HEK293 (cell line): ENCODE results near the gene DCAF5.

Source experiments
- FEZF1 ChIP-seq: fragments of 450-650 bp; formaldehyde crosslinking; IDR thresholded peaks from 2 replicates; pipeline ENCODE4 v1.5.1; 2016; ENCODE audit warnings: missing biosample characterization, missing genetic modification characterization
- OVOL3 ChIP-seq: fragments of 450-650 bp; formaldehyde crosslinking; IDR thresholded peaks from 2 replicates; pipeline ENCODE4 v1.5.1; 2016; ENCODE audit warnings: missing biosample characterization, missing genetic modification characterization
- RBAK ChIP-seq: fragments of 450-650 bp; formaldehyde crosslinking; IDR thresholded peaks from 2 replicates; pipeline ENCODE4 v1.5.1; 2016; ENCODE audit warnings: missing biosample characterization, missing genetic modification characterization
- SP2 ChIP-seq: fragments of 450-650 bp; formaldehyde crosslinking; IDR thresholded peaks from 2 replicates; pipeline ENCODE4 v1.5.1; 2016; ENCODE audit warnings: missing biosample characterization, missing genetic modification characterization
- ZNF10 ChIP-seq: fragments of 450-650 bp; formaldehyde crosslinking; IDR thresholded peaks from 2 replicates; pipeline ENCODE4 v1.5.1; 2017; ENCODE audit warnings: missing biosample characterization, missing genetic modification characterization
- ZNF133 ChIP-seq: fragments of 450-650 bp; formaldehyde crosslinking; IDR thresholded peaks from 2 replicates; pipeline ENCODE4 v1.5.1; 2016; ENCODE audit warnings: missing biosample characterization, missing genetic modification characterization
- ZNF138 ChIP-seq: fragments of 450-650 bp; formaldehyde crosslinking; IDR thresholded peaks from 2 replicates; pipeline ENCODE4 v1.5.1; 2016; ENCODE audit warnings: missing biosample characterization, missing genetic modification characterization, borderline replicate concordance
- ZNF174 ChIP-seq: fragments of 450-650 bp; formaldehyde crosslinking; IDR thresholded peaks from 2 replicates; pipeline ENCODE4 v1.5.0; 2017; ENCODE audit warnings: missing biosample characterization, mild to moderate bottlenecking, missing genetic modification characterization
- ZNF223 ChIP-seq: fragments of 450-650 bp; formaldehyde crosslinking; IDR thresholded peaks from 2 replicates; pipeline ENCODE4 v1.5.1; 2016; ENCODE audit warnings: missing biosample characterization, missing genetic modification characterization
- ZNF292 ChIP-seq: fragments of 450-650 bp; formaldehyde crosslinking; IDR thresholded peaks from 2 replicates; pipeline ENCODE4 v1.5.1; 2016; ENCODE audit warnings: low read depth, missing biosample characterization, missing genetic modification characterization, borderline replicate concordance
- ZNF366 ChIP-seq: fragments of 450-650 bp; formaldehyde crosslinking; conservative IDR thresholded peaks from 2 replicates; pipeline ENCODE4 v1.5.1; 2016; ENCODE audit warnings: missing biosample characterization, missing genetic modification characterization
- ZNF529 ChIP-seq: fragments of 450-650 bp; formaldehyde crosslinking; IDR thresholded peaks from 2 replicates; pipeline ENCODE4 v1.5.1; 2017; ENCODE audit warnings: missing genetic modification characterization, missing biosample characterization; ENCODE audit not compliant: insufficient replicate concordance
- ZNF571 ChIP-seq: fragments of 450-650 bp; formaldehyde crosslinking; IDR thresholded peaks from 2 replicates; pipeline ENCODE4 v1.5.0; 2017; ENCODE audit warnings: missing biosample characterization, missing genetic modification characterization
- ZNF600 ChIP-seq: fragments of 450-650 bp; formaldehyde crosslinking; IDR thresholded peaks from 2 replicates; pipeline ENCODE4 v1.5.1; 2016; ENCODE audit warnings: missing biosample characterization, missing genetic modification characterization
- ZNF621 ChIP-seq: fragments of 450-650 bp; formaldehyde crosslinking; IDR thresholded peaks from 2 replicates; pipeline ENCODE4 v1.5.1; 2017; ENCODE audit warnings: missing biosample characterization, missing genetic modification characterization
- ZNF670 ChIP-seq: fragments of 450-650 bp; formaldehyde crosslinking; IDR thresholded peaks from 2 replicates; pipeline ENCODE4 v1.5.1; 2016; ENCODE audit warnings: missing biosample characterization, missing genetic modification characterization, low read depth
- ZNF701 ChIP-seq: fragments of 450-650 bp; formaldehyde crosslinking; IDR thresholded peaks from 2 replicates; pipeline ENCODE4 v1.5.1; 2016; ENCODE audit warnings: missing biosample characterization, missing genetic modification characterization
- ZNF792 ChIP-seq: fragments of 450-650 bp; formaldehyde crosslinking; IDR thresholded peaks from 2 replicates; pipeline ENCODE4 v1.5.1; 2016; ENCODE audit warnings: missing biosample characterization, missing genetic modification characterization
- ZSCAN23 ChIP-seq: fragments of 450-650 bp; formaldehyde crosslinking; IDR thresholded peaks from 2 replicates; pipeline ENCODE4 v1.5.1; 2016; ENCODE audit warnings: missing biosample characterization, missing genetic modification characterization
- ZXDB ChIP-seq: fragments of 450-650 bp; formaldehyde crosslinking; IDR thresholded peaks from 2 replicates; pipeline ENCODE4 v1.5.1; 2016; ENCODE audit warnings: missing biosample characterization, missing genetic modification characterization
- TF ChIP-seq, protein P1 (sequence below): fragments of 450-650 bp; formaldehyde crosslinking; IDR thresholded peaks from 2 replicates; pipeline ENCODE4 v1.5.1; 2016; ENCODE audit warnings: missing biosample characterization, missing genetic modification characterization
- TF ChIP-seq, protein P2 (sequence below): fragments of 450-650 bp; formaldehyde crosslinking; IDR thresholded peaks from 2 replicates; pipeline ENCODE4 v1.5.1; 2016; ENCODE audit warnings: missing biosample characterization, missing genetic modification characterization, borderline replicate concordance
- TF ChIP-seq, protein P3 (sequence below): fragments of 450-650 bp; formaldehyde crosslinking; IDR thresholded peaks from 2 replicates; pipeline ENCODE4 v1.5.1; 2016; ENCODE audit warnings: missing biosample characterization, missing genetic modification characterization
- TF ChIP-seq, protein P4 (sequence below): sonication (generic); formaldehyde crosslinking; IDR thresholded peaks from 2 replicates; pipeline ENCODE4 v1.8.1; 2022; ENCODE audit warnings: mild to moderate bottlenecking, moderate library complexity, missing genetic modification reagents
- TF ChIP-seq, protein P5 (sequence below): fragments of 450-650 bp; formaldehyde crosslinking; IDR thresholded peaks from 2 replicates; pipeline ENCODE4 v1.5.1; 2017; ENCODE audit warnings: missing biosample characterization, missing genetic modification characterization
- TF ChIP-seq, protein P6 (sequence below): fragments of 450-650 bp; formaldehyde crosslinking; IDR thresholded peaks from 2 replicates; pipeline ENCODE4 v1.5.1; 2017; ENCODE audit warnings: missing biosample characterization, missing genetic modification characterization
- TF ChIP-seq, protein P7 (sequence below): fragments of 450-650 bp; formaldehyde crosslinking; IDR thresholded peaks from 2 replicates; pipeline ENCODE4 v1.5.1; 2016; ENCODE audit warnings: missing biosample characterization, missing genetic modification characterization

Gene DCAF5

DNA sequence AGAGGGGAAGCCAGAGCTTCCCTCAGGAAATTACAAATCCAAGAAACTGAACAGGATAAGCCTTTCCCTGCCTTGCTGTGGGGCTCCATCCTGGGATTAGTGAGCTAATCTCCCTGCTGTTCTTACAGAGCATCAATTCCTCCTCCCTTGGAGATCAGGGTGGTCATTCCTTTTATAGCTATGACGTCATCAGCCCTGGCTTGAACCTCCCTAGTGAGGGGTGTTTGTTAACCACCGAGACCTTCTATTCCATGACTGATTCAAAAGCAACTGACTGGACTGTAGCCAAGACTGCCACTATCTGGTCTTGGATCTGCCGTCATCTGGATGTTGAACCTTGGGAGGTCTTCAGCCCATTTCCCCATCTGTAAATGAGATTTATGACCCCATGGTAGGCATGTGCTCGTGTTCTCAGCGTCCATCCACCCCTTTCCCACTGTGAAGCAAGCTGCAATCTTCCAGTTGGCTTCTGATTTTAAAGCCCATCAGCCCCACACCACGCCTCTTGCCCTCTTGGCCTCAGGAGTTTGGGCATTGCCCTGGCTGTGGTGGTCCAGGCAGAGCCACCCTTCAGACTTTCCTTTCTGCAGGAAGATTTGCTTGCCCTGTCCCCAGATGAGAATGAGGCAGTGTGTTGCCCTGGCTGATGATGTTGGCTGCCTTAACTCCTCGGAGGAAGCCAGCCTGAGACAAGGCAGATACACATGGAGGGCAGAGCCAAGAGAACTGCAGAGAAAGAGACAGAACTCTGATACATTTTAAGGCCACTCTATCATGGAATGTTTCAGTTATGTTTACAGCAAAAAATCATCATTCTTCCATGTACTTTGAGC, 114.2 kb downstream of the DCAF5 start (continued):
- TF ChIP-seq FEZF1 (peak; percentile 39; the same call in 1 of the 2 replicates), ZNF571 (no peak), ZNF792 (tag by site-specific recombination) (no peak), ZNF292 (tag by site-specific recombination) (no peak), ZNF670 (tag by site-specific recombination) (no peak), ZNF223 (tag by site-specific recombination) (peak; percentile 86), ZNF600 (peak; percentile 66), ZXDB (tag by site-specific recombination) (no peak), ZNF621 (tag by site-specific recombination) (no peak), ZSCAN23 (tag by site-specific recombination) (0 out of 2 replicates have a peak, but pooled peaks have one; percentile 36), ZNF366 (tag by site-specific recombination) (peak; percentile 61), ZNF138 (tag by site-specific recombination) (no peak), ZNF174 (tag by site-specific recombination) (no peak), ZNF529 (no peak), ZNF701 (tag by site-specific recombination) (no peak), ZNF10 (no peak), SP2 (peak; percentile 27), ZNF133 (tag by site-specific recombination) (no peak), RBAK (tag by site-specific recombination) (no peak), OVOL3 (tag by site-specific recombination) (no peak)
- TF ChIP-seq, protein P1, sequence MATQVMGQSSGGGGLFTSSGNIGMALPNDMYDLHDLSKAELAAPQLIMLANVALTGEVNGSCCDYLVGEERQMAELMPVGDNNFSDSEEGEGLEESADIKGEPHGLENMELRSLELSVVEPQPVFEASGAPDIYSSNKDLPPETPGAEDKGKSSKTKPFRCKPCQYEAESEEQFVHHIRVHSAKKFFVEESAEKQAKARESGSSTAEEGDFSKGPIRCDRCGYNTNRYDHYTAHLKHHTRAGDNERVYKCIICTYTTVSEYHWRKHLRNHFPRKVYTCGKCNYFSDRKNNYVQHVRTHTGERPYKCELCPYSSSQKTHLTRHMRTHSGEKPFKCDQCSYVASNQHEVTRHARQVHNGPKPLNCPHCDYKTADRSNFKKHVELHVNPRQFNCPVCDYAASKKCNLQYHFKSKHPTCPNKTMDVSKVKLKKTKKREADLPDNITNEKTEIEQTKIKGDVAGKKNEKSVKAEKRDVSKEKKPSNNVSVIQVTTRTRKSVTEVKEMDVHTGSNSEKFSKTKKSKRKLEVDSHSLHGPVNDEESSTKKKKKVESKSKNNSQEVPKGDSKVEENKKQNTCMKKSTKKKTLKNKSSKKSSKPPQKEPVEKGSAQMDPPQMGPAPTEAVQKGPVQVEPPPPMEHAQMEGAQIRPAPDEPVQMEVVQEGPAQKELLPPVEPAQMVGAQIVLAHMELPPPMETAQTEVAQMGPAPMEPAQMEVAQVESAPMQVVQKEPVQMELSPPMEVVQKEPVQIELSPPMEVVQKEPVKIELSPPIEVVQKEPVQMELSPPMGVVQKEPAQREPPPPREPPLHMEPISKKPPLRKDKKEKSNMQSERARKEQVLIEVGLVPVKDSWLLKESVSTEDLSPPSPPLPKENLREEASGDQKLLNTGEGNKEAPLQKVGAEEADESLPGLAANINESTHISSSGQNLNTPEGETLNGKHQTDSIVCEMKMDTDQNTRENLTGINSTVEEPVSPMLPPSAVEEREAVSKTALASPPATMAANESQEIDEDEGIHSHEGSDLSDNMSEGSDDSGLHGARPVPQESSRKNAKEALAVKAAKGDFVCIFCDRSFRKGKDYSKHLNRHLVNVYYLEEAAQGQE (tag by site-specific recombination): no peak
- TF ChIP-seq, protein P2, sequence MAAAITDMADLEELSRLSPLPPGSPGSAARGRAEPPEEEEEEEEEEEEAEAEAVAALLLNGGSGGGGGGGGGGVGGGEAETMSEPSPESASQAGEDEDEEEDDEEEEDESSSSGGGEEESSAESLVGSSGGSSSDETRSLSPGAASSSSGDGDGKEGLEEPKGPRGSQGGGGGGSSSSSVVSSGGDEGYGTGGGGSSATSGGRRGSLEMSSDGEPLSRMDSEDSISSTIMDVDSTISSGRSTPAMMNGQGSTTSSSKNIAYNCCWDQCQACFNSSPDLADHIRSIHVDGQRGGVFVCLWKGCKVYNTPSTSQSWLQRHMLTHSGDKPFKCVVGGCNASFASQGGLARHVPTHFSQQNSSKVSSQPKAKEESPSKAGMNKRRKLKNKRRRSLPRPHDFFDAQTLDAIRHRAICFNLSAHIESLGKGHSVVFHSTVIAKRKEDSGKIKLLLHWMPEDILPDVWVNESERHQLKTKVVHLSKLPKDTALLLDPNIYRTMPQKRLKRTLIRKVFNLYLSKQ (tag by site-specific recombination): no peak
- TF ChIP-seq, protein P3, sequence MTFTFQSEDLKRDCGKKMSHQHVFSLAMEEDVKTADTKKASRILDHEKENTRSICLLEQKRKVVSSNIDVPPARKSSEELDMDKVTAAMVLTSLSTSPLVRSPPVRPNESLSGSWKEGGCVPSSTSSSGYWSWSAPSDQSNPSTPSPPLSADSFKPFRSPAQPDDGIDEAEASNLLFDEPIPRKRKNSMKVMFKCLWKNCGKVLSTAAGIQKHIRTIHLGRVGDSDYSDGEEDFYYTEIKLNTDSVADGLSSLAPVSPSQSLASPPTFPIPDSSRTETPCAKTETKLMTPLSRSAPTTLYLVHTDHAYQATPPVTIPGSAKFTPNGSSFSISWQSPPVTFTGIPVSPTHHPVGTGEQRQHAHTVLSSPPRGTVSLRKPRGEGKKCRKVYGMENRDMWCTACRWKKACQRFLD: no peak
- TF ChIP-seq, protein P4, sequence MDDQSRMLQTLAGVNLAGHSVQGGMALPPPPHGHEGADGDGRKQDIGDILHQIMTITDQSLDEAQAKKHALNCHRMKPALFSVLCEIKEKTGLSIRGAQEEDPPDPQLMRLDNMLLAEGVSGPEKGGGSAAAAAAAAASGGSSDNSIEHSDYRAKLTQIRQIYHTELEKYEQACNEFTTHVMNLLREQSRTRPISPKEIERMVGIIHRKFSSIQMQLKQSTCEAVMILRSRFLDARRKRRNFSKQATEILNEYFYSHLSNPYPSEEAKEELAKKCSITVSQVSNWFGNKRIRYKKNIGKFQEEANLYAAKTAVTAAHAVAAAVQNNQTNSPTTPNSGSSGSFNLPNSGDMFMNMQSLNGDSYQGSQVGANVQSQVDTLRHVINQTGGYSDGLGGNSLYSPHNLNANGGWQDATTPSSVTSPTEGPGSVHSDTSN (CRISPR knock-in tag): no peak
- TF ChIP-seq, protein P5, sequence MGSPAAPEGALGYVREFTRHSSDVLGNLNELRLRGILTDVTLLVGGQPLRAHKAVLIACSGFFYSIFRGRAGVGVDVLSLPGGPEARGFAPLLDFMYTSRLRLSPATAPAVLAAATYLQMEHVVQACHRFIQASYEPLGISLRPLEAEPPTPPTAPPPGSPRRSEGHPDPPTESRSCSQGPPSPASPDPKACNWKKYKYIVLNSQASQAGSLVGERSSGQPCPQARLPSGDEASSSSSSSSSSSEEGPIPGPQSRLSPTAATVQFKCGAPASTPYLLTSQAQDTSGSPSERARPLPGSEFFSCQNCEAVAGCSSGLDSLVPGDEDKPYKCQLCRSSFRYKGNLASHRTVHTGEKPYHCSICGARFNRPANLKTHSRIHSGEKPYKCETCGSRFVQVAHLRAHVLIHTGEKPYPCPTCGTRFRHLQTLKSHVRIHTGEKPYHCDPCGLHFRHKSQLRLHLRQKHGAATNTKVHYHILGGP (tag by site-specific recombination): no peak
- TF ChIP-seq, protein P6, sequence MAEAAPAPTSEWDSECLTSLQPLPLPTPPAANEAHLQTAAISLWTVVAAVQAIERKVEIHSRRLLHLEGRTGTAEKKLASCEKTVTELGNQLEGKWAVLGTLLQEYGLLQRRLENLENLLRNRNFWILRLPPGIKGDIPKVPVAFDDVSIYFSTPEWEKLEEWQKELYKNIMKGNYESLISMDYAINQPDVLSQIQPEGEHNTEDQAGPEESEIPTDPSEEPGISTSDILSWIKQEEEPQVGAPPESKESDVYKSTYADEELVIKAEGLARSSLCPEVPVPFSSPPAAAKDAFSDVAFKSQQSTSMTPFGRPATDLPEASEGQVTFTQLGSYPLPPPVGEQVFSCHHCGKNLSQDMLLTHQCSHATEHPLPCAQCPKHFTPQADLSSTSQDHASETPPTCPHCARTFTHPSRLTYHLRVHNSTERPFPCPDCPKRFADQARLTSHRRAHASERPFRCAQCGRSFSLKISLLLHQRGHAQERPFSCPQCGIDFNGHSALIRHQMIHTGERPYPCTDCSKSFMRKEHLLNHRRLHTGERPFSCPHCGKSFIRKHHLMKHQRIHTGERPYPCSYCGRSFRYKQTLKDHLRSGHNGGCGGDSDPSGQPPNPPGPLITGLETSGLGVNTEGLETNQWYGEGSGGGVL: peak; percentile 64
- TF ChIP-seq, protein P7, sequence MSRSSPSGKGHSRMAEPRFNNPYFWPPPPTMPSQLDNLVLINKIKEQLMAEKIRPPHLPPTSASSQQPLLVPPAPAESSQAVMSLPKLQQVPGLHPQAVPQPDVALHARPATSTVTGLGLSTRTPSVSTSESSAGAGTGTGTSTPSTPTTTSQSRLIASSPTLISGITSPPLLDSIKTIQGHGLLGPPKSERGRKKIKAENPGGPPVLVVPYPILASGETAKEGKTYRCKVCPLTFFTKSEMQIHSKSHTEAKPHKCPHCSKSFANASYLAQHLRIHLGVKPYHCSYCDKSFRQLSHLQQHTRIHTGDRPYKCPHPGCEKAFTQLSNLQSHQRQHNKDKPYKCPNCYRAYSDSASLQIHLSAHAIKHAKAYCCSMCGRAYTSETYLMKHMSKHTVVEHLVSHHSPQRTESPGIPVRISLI: no peak
